Measurements from ENCODE around the gene METTL25.
A peak's percentile ranks its signal among the peaks of the same experiment; 100 is the strongest.

The METTL25 gene

DNA sequence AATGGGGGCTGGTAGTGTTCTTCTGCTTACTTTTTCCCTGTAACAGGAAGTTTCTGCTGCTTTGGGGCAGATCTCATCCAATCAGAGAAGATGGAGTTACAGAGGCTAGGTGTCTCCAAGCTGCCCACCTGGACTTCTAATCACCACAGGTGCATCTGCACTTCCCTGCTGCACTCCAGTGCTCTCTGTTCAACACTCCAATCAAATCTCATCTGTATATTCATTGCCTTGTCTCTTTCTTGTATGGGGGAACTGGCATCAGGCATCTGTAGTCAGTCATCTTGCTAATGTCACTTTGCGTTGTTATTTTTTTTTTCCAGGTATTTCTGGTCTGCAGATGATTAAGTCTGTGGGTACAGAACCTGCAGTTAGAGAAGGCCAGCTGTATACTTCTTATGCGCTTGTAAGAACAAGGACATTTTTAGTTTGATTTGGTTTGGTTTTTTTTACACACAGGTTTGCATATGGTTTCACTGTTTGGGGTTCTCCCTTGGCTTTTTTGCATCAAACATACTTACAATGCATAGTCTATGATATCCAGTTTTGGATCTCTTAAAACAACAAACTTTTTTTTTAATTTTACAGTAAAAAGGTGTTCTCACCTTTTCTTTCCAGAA lies 116.0 kb downstream of the METTL25 start:
- DNase-seq, result no peak

DNA sequence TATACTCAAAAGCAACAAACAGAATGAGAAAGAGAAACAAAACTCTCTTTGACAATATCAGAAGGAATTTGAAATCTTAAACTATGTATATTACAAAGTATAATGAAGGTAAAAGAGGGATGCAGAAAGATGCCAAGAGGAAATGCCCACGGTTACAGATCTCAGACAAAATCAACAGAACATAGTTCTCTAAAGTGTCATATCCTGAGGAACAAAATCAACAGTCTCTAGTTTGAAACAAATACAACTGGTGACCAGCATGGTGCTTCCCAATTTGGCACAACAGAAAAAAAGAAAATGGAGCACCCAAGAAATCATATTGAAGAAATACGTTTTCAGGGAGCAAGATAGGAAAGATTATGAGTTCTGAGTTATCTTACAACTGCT lies 116.5 kb downstream of the METTL25 start:
- peak; percentile 21 for DNase-seq

DNA sequence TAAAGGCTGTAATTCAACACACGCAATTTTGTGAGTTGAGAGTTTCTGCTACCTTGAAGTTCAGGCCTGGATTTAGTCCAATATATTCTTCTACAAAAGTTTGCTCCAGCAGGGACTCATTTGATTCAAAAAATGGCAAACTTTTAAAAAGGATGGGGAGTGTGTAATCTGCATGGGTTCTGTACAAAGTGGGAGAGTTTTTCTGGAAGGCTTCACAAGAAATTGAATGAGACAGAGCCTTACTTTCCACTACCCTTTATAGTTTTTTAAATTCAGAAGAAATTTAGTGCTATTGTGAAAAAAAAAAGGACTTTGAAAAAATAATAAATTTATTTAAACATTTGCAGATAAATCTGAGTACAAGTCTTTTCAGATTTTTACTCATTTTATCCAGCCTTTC lies 116.9 kb downstream of the METTL25 start:
- no peak for DNase-seq

DNA sequence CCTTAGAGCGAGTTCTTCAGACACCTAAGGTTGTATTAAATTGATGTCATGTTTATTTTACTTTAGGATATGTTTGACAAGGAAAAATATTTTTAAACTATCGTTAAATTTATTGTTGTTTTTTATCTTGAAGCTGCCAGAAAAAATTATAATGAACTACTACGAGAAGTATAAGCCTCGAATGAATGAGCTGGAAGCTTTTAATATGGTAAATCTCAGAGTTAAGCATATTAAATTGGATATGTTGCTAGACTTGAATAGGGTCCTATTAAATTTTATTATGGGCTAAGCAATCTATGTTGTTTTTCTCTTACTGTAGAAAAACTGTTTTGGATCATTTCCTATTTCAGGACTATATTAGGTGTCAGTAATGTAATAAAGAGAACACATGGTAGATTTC lies 118.2 kb downstream of the METTL25 start:
- no peak for DNase-seq

GRCh38 chr12:82479511-82479910 lies 121.2 kb downstream of the METTL25 start:
- peak; percentile 77 for DNase-seq

DNA sequence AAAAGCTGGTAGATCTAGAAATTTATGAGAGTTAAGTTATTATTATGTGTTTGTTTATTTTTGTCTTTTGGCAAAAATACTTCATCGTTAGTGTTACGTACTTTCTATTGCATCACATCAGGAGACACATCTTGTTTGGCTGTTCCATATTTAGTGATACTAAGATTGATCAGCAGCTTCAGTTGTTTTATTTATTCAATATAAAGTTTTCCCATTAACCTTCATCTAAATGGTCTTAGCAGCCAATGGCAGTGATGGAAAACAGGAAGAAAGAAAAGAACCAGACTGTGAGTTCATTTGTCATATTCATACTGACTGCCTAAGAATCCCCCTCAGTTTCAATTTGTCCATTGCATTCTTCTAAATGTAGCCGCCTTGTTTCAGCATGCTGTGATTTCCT lies 122.3 kb downstream of the METTL25 start:
- DNase-seq, result no peak

- DNase-seq, result no peak
These were observed 123.6 kb downstream of the METTL25 start for GRCh38 chr12:82481954-82482353.

DNA sequence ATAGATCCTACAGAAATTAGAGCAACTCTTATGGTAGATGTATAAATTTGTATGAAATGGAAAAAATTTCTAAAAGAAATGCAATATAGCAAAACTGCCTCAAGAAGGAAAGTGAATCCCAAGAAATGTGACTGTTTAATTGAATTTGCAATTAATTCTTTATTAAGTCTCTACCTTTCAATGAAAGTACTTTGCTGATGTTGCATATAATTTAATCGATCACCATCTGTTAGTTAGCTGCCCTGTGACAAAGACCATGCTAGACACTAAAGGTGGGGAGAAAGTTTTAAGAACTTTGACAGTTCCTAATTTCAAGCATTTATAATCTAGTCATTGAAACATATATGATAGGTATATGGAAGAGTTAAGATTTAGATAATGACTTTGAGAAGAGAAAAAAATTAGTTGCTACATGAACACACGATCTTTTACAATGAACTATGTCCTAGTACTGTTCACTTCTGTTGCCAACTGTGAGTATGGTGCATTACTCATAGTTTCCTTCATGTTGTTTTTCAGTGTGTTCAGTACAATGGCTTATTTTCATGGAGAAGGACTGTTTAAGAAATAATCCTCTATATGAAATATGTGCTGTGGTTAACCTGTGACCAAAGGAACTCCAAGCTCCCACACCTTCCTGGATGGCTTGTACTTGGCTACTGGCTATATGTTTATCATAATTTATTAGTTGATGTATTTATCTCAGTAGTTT lies 128.4 kb downstream of the METTL25 start:
- peak; percentile 58 for DNase-seq

DNA sequence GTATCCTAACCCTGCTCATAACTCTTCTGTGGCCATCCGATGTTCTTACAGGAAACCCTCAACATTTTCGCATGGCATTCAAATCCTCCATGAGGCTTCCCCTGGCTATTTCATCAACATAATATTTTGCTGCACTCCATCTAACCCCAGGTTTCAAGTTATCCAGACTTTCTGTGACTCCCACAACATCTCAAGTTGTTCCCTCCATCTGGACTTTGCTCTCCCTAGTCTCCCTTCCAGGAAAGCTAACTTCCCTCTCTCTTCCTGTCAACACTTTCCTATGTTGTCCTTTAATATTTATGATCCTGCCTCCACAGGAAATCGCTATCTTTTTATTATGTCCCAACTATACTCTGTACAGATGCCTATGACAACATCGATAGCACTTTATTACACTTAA lies 146.1 kb downstream of the METTL25 start:
- DNase-seq, result no peak

- DNase-seq, result no peak
These were observed 146.8 kb downstream of the METTL25 start for GRCh38 chr12:82505150-82505549.

DNA sequence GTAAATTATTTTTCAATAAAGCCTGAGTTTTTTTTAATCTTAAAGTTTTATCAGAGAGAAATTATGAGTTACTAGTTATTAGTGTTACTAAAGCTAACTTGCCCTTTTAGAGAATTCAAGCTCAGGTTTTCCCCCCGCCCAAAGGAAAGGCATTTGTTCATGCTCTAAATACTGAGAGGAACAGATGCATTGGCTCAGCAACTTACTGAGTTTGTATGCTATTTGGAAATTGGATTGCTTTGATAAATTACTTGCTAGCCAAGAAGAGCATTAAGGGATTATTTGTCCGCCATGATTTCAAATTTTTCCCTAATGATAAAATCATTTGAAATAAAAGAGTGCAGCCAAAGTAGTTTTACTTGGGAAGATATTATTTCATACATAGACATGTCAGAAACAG lies 149.4 kb downstream of the METTL25 start:
- no peak for DNase-seq

GRCh38 chr12:82510386-82510785 lies 152.1 kb downstream of the METTL25 start:
- DNase-seq, result no peak

- DNase-seq, result no peak
These were observed 156.6 kb downstream of the METTL25 start for GRCh38 chr12:82514880-82515279.

DNA sequence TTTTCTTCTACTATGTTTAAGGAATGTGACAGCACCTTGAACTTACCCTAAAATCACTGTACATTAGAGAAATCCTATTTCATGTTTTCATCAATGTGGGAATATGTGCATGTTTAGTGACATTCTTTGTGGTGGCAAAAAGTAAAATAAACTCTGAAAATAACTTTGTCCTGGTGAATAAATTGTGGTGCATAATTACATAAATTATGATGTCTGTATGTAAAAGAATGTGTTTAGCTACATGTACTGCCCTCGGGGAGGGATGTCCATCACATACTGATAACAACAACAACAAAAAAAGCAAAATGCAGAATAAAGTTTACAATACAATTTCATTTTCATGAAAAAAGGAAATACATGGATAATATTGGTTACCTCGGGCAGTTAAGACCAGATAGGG lies 157.3 kb downstream of the METTL25 start:
- no peak for DNase-seq

DNA sequence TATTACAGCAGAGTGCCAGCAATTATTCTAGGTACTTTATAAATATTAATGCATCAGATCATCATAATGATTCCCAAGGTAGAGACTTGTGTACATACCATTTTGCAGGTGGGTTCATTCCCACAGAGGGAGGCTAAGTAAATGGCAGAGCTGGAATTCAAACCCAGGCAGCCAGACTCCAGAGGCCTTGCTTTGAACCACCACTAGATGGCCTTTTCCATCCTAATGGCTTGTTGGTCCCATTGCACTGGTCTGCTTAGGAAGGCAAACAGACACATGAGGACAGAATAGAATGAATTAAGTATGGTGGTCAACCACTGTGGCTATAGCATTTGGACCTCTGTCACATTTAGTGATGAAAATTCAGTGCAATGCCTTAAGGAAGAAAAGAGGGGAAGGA lies 158.7 kb downstream of the METTL25 start:
- DNase-seq, result peak; percentile 30

GRCh38 chr12:82517808-82518207 lies 159.5 kb downstream of the METTL25 start:
- no peak for DNase-seq

DNA sequence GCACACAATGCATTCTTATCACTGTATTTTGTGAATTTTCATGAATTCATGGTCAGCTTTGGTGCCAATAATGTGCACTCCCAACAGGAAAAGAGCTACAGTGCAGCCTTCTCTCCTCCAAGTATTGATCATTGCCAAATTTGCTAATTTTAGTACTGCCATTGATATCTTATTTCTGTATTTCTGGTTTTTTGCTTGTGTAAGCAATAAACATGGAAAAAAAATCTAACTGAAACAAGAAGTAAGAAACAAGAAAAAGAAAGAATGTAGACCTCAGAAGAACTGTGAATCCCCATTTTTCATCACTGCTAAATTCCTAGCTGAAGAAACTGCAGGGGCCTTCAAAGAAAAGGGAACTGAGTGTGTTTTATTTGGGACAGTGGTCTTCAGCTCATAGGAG lies 161.2 kb downstream of the METTL25 start:
- no peak for DNase-seq

GRCh38 chr12:82522285-82522684 lies 164.0 kb downstream of the METTL25 start:
- no peak for DNase-seq

DNA sequence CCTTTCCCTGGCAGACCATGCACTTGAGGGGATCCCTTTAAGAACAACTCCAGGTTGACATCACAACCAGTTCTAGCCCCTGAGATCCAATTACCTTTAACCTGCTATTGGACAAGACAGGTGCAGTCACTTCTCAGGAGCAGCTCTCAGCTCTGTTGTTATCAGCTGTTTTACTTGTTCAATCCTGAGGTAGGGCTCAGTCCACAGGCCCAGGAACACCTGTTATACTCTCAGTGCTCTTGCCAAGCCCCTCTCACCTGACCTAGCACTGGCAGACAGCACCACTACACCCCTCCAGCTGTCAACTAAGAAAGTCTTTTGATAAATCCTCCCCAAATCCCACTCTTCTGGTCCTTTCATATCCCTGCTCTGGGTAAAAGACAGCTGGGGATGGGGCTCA lies 164.4 kb downstream of the METTL25 start:
- DNase-seq, result no peak

DNA sequence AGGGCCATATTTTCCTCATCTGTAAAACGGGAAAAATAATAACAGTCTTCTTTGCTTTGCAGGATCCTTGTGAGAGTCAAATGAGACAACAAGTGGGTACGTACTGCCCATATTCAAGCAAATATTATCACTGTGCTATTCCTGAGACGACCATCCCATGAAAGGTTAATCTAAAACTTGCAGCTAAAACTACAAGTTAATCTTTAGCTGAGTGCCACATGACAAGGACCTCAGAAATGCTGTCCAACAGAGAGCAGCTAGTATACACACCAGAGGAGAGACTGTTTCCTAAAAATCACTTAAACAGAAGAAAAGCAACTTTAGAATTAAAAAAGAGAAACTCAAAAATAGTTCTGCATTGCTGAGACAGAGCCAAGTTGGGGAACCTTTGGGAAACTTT lies 165.7 kb downstream of the METTL25 start:
- DNase-seq, result no peak

DNA sequence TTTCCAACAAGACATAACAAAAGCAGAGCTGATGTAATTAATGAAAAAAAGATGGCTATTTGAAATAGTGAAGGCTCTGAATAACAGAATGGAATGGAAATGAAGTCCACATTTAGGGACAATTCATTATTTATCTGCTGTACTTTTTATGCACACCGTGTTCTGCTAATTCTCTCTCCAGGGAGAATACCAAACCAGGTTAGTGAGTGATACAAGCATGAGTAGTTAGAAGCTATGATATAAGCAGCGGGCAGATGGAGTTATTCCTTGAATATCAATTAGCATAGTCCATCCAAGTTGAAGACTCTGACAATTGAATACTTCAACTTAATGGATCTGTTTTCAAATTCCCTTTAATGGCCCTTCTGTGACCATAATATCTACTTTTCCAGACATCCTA lies 166.3 kb downstream of the METTL25 start:
- no peak for DNase-seq

- DNase-seq, result no peak
These were observed 167.3 kb downstream of the METTL25 start for GRCh38 chr12:82525616-82526015.

DNA sequence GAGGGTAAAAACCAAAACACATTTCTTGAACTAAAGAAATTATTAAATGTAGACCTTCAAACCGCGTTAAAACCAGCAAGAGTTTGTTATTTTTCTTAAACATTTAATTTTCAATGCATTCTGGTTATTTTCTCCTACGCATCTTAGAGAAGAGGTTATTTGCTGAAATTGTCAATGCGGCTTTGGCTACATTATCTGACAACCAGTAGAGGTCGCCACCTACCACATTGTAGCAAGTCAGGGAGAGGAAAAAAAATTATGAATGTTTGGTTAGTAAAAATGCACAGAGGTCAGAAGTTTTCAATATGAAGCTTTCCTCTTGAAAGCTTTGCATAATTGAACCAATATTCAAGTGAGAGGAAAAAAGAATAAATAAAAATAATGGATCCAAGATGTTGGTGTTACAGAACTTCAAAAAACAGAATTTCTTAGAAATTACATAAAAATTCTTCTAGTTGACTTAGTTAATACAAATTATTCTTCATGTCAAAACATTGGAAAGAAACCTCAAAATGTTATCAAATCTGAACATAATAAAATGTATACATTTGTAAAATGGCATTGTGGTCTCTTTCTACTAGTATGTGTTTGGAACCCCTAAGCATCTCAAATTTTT lies 168.9 kb downstream of the METTL25 start:
- no peak for DNase-seq

Measured in NCI-H226 (cell line).